IMR-90 (cell line): Measurements from ENCODE around the gene KRI1.
"Not testable (repeated sequence)": the region's sequence is repeated elsewhere in the genome, so short reads cannot be mapped to it uniquely, and the experiment has no call there.

Experiments
- BHLHE40 ChIP-seq: fragments of 150-350 bp; IDR thresholded peaks from 2 replicates; pipeline ENCODE4 v1.6.1; 2016; ENCODE audit warnings: mild to moderate bottlenecking, low read depth, low read length
- CEBPB ChIP-seq: IDR thresholded peaks from 2 replicates; pipeline ENCODE4 v1.6.1; 2012; ENCODE audit warnings: low read depth, low read length, improper control_type of control experiment
- CTCF ChIP-seq: conservative IDR thresholded peaks from 2 replicates; pipeline ENCODE4 v1.5.1; 2012; ENCODE audit warnings: mild to moderate bottlenecking, low read depth, low read length, improper control_type of control experiment
- MXI1 ChIP-seq: IDR thresholded peaks from 2 replicates; pipeline ENCODE4 v1.6.1; 2012; ENCODE audit warnings: low read depth, mild to moderate bottlenecking, low read length, moderate library complexity, borderline replicate concordance
- POLR2A ChIP-seq: IDR thresholded peaks from 2 replicates; pipeline ENCODE4 v1.6.1; 2012; ENCODE audit warnings: mild to moderate bottlenecking, low read depth, low read length
- RAD21 ChIP-seq: IDR thresholded peaks from 2 replicates; pipeline ENCODE4 v1.6.1; 2012; ENCODE audit warnings: low read length, improper control_type of control experiment
- RCOR1 ChIP-seq: IDR thresholded peaks from 2 replicates; pipeline ENCODE4 v1.6.1; 2012; ENCODE audit warnings: mild to moderate bottlenecking, low read length, improper control_type of control experiment; ENCODE audit not compliant: insufficient replicate concordance
- SMC3 ChIP-seq: fragments of 150-350 bp; IDR thresholded peaks from 2 replicates; pipeline ENCODE4 v1.6.1; 2016; ENCODE audit warnings: low read depth, mild to moderate bottlenecking, antibody characterized with exemption, low read length, moderate library complexity
- USF2 ChIP-seq: fragments of 150-350 bp; IDR thresholded peaks from 2 replicates; pipeline ENCODE4 v1.6.1; 2017; ENCODE audit warnings: mild to moderate bottlenecking, antibody characterized with exemption, low read length, low read depth
- TF ChIP-seq, protein P1 (sequence below): fragments of 150-350 bp; IDR thresholded peaks from 2 replicates; pipeline ENCODE4 v1.6.1; 2016; ENCODE audit warnings: low read depth, mild to moderate bottlenecking, low read length, moderate library complexity, borderline replicate concordance

- not testable (repeated sequence) for TF ChIP-seq CTCF, RAD21, USF2, CEBPB, POLR2A, RCOR1, SMC3, MXI1, BHLHE40
- TF ChIP-seq, protein P1, sequence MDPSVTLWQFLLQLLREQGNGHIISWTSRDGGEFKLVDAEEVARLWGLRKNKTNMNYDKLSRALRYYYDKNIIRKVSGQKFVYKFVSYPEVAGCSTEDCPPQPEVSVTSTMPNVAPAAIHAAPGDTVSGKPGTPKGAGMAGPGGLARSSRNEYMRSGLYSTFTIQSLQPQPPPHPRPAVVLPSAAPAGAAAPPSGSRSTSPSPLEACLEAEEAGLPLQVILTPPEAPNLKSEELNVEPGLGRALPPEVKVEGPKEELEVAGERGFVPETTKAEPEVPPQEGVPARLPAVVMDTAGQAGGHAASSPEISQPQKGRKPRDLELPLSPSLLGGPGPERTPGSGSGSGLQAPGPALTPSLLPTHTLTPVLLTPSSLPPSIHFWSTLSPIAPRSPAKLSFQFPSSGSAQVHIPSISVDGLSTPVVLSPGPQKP: not testable (repeated sequence)
Observed at GRCh38 chr19:10573793-10574192, 8.0 kb upstream of the KRI1 start.
